Endothelial cell (in vitro differentiated cells): ENCODE measurements around the gene GRAMD1B. TPM values are rescaled to one million over a fixed set of nuclear protein-coding genes. Genes with fewer than 3 reads are reported as not detected.
A peak's percentile ranks its signal among the peaks of the same experiment; 100 is the strongest.

Experiments used
- DNase-seq: peaks from one replicate; pipeline ENCODE4 v3.0.0; 2021; ENCODE audit warnings: low spot score
- H3K27ac Mint-ChIP-seq: one replicate; pipeline ENCODE4 v1.8.0; 2021; ENCODE audit warnings: mixed read lengths, inconsistent platforms; ENCODE audit not compliant: unreplicated experiment
- H3K27me3 Mint-ChIP-seq: one replicate; pipeline ENCODE4 v1.8.0; 2021; ENCODE audit warnings: mild to moderate bottlenecking, moderate library complexity, mixed read lengths, inconsistent platforms; ENCODE audit not compliant: unreplicated experiment
- H3K36me3 Mint-ChIP-seq: one replicate; pipeline ENCODE4 v1.8.0; 2021; ENCODE audit warnings: mild to moderate bottlenecking, low read depth, mixed read lengths, inconsistent platforms; ENCODE audit not compliant: unreplicated experiment
- H3K4me1 Mint-ChIP-seq: one replicate; pipeline ENCODE4 v1.8.0; 2021; ENCODE audit warnings: mild to moderate bottlenecking, mixed read lengths, inconsistent platforms; ENCODE audit not compliant: unreplicated experiment
- H3K4me3 Mint-ChIP-seq: one replicate; pipeline ENCODE4 v1.8.0; 2021; ENCODE audit warnings: mild to moderate bottlenecking, mixed read lengths, inconsistent platforms; ENCODE audit not compliant: unreplicated experiment
- H3K9me3 Mint-ChIP-seq: one replicate; pipeline ENCODE4 v1.8.0; 2021; ENCODE audit warnings: mixed read lengths, inconsistent platforms; ENCODE audit not compliant: unreplicated experiment
- total RNA-seq: library from RNA; stranded (reverse); fragmentation: NEBNext Ultra II Directional; extraction: Animal tissue kit (Norgen Biotek cat#: 25700); gene quantifications from one replicate; pipeline ENCODE4 v1.2.1, GENCODE V29; 2021; ENCODE audit not compliant: unreplicated experiment
- TF ChIP-seq, protein P1 (sequence below): fragments of 200-600 bp; sonication (generic); IDR thresholded peaks from one replicate; pipeline ENCODE4 v1.5.0; 2021; ENCODE audit warnings: antibody characterized with exemption; ENCODE audit not compliant: unreplicated experiment

Gene GRAMD1B
- total RNA-seq, 1 donor from 2014 or later: 49.6 TPM

DNA sequence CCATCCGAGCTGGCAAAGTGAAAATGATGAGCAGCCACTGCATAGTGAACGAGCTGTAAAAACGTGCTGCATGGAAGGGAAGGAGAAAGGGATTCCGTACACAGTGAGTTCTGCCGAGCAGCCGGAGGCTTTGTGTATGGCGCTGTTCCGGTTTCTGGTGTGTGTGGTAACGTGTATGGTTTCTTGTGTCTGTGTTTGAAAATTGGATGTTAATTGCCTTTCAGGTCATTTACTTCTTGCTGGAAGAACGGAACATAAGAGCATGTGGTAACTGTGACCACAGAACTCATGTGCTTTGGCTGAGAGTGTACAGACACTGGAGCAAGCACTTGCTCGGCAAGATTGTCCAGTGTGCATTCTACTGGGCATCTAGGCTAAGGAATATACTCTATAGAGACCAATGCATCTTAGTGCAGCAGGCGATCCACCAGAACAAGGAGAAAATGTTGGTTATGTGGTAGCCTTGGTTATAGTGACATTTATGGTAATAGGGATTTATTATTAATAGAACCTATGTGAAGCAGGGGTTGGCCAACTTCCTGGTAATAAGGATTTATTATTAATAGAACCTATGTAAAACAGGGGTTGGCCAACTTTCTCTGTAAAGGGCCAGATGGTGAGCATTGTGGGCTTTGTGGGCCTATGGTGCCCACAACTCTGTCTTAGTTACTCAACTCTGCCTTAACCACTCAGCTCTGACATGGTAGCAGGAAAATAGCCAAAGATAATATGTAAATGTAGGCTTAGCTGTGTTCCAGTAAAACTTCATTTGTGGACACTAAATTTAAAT, 49.2 kb downstream of the GRAMD1B start:
- Mint-ChIP-seq H3K36me3 (peaks cover 17% of the 10 kb centered on the region), H3K27ac (peak overlapping the region; percentile 86), H3K9me3 (no peaks in the 10 kb centered on the region), H3K4me1 (peaks cover 39% of the 10 kb centered on the region), H3K4me3 (no peak overlapping the region), H3K27me3 (no peaks in the 10 kb centered on the region)
- TF ChIP-seq, protein P1, sequence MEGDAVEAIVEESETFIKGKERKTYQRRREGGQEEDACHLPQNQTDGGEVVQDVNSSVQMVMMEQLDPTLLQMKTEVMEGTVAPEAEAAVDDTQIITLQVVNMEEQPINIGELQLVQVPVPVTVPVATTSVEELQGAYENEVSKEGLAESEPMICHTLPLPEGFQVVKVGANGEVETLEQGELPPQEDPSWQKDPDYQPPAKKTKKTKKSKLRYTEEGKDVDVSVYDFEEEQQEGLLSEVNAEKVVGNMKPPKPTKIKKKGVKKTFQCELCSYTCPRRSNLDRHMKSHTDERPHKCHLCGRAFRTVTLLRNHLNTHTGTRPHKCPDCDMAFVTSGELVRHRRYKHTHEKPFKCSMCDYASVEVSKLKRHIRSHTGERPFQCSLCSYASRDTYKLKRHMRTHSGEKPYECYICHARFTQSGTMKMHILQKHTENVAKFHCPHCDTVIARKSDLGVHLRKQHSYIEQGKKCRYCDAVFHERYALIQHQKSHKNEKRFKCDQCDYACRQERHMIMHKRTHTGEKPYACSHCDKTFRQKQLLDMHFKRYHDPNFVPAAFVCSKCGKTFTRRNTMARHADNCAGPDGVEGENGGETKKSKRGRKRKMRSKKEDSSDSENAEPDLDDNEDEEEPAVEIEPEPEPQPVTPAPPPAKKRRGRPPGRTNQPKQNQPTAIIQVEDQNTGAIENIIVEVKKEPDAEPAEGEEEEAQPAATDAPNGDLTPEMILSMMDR: no peak
- no peak for DNase-seq

GRCh38 chr11:123480290-123480815, 50.3 kb downstream of the GRAMD1B start:
- Mint-ChIP-seq H3K36me3 (peaks cover 19% of the 10 kb centered on the region), H3K4me1 (peaks cover 28% of the 10 kb centered on the region), H3K27me3 (peaks cover 2% of the 10 kb centered on the region), H3K27ac (no peak overlapping the region), H3K4me3 (peak overlapping the region; percentile 23), H3K9me3 (no peaks in the 10 kb centered on the region)
- DNase-seq: no peak
- TF ChIP-seq, protein P1: no peak

- H3K4me1 Mint-ChIP-seq: peaks cover 23% of the 10 kb centered on the region
- TF ChIP-seq, protein P1: no peak
- DNase-seq: no peak
- peak overlapping the region; percentile 23 for H3K4me3 Mint-ChIP-seq
- H3K27ac Mint-ChIP-seq: no peak overlapping the region
- no peaks in the 10 kb centered on the region for H3K9me3 Mint-ChIP-seq
- H3K27me3 Mint-ChIP-seq: peaks cover 2% of the 10 kb centered on the region
- peaks cover 19% of the 10 kb centered on the region for H3K36me3 Mint-ChIP-seq
Observed at GRCh38 chr11:123480882-123481281, 50.8 kb downstream of the GRAMD1B start.

- TF ChIP-seq, protein P1: no peak
- Mint-ChIP-seq H3K27me3 (peaks cover 2% of the 10 kb centered on the region), H3K9me3 (no peaks in the 10 kb centered on the region), H3K4me3 (no peak overlapping the region), H3K36me3 (peaks cover 19% of the 10 kb centered on the region), H3K4me1 (peaks cover 17% of the 10 kb centered on the region), H3K27ac (no peak overlapping the region)
- no peak for DNase-seq
Observed at GRCh38 chr11:123481640-123482039, 51.6 kb downstream of the GRAMD1B start.

GRCh38 chr11:123482218-123482617, 52.1 kb downstream of the GRAMD1B start:
- H3K4me1 Mint-ChIP-seq: peaks cover 16% of the 10 kb centered on the region
- TF ChIP-seq, protein P1: no peak
- H3K27me3 Mint-ChIP-seq: peaks cover 3% of the 10 kb centered on the region
- no peaks in the 10 kb centered on the region for H3K9me3 Mint-ChIP-seq
- H3K36me3 Mint-ChIP-seq: peaks cover 19% of the 10 kb centered on the region
- H3K27ac Mint-ChIP-seq: no peak overlapping the region
- no peak overlapping the region for H3K4me3 Mint-ChIP-seq
- DNase-seq: no peak
